GM12872 (cell line): Measurements from ENCODE around the gene FFAR3.

Source experiments
- TF ChIP-seq, protein P1 (sequence below): IDR thresholded peaks from 3 replicates; pipeline ENCODE4 v1.5.1; 2011; ENCODE audit warnings: low read depth, mild to moderate bottlenecking, low read length, moderate library complexity; ENCODE audit not compliant: insufficient read depth

Gene FFAR3

DNA sequence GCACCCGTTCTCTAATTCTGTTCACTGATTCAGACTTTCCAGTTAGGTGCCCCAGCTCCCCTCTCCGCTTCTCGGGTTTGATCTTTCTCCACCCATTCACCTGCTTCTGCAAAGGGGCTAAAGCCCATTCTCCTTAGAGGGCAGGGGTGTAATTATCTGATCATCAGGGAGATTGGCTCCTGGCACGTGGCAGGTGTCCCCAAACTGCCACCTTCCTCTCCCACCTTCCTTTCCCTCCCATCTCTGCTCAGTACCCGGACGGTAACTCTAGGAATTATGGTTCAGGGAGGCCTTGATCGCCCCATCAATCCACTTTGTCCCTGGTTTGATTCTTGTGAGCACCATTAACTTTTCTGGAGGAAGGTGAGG is 10.3 kb upstream of the FFAR3 start:
- TF ChIP-seq, protein P1, sequence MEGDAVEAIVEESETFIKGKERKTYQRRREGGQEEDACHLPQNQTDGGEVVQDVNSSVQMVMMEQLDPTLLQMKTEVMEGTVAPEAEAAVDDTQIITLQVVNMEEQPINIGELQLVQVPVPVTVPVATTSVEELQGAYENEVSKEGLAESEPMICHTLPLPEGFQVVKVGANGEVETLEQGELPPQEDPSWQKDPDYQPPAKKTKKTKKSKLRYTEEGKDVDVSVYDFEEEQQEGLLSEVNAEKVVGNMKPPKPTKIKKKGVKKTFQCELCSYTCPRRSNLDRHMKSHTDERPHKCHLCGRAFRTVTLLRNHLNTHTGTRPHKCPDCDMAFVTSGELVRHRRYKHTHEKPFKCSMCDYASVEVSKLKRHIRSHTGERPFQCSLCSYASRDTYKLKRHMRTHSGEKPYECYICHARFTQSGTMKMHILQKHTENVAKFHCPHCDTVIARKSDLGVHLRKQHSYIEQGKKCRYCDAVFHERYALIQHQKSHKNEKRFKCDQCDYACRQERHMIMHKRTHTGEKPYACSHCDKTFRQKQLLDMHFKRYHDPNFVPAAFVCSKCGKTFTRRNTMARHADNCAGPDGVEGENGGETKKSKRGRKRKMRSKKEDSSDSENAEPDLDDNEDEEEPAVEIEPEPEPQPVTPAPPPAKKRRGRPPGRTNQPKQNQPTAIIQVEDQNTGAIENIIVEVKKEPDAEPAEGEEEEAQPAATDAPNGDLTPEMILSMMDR: no peak

DNA sequence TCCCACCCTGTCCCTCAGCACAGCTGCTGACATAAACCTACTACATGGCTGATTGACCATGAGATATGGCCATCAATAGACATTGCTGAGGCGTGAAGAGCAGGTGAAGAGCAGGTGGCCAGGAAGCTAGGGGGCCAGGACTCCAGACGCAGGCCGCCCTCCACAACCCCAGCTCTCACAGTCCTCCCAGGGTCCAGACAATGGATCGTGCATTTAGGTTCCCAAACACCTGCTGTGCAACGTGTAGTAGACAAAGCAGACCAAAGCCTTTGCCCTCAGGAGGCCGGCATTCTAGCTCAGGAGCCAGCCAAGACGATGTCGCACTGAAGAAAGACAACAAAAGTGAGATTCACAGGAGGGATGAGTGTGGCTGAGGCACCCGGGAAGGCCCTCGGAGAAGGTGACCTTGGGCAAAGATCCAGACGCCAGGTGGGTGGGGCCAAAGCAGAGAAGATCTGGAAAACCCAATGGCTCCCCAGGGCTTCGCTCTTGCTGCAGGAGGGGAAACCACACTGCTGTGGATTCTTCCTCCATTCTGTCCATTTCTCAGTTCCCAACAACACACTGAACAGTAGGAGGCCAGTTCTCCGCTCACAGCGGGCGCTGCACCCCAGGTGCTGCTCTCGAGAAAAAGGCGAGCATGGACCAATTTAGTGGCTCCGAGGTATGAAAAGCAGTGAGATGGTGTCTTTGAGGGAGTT is 9.2 kb upstream of the FFAR3 start:
- TF ChIP-seq, protein P1: no peak

DNA sequence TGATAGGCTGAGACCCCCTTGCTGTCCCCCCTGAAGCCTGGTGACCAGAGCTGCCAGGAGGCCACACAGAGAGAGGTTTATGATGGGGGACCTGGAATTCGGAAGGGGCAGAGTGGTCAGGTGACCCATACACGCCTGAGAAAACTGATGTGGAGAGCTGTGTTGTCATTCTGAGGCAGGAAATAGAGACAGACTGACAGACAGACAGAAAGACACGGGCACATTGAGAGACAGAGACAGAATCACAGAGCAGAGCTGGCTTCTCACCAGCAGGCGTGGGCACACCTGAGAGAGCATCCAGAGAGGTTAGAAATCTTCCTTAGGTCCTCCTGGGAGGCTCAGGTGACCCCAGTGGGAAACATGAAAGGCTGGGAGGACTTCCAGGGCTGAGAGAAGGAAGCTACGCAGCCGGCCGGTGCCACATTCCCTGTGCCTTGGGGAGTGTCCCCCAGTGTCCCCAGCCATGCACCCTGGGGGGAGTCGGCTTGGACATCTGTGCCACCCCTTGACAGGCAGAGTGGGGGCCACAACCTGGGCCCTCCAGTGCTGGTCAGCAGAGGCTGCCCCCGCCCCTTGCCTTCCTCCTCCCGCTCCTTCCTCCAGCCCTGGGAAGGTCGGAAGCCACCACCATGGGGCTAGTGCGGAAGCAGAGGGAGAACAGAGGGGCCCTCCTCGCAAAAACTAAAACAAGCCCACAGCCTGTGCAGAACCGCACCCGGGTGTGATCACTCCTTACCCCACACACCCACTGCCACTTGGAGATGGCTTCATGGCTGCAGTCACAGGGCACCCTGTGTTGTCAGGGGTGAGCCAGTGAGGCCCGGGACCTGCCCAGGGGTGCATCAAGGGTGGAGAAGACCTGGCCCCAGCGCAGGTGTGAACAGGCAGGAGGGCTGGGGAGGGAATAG is 8.4 kb upstream of the FFAR3 start:
- TF ChIP-seq, protein P1: no peak

- TF ChIP-seq, protein P1: no peak
Observed at GRCh38 chr19:35350591-35350990, 7.7 kb upstream of the FFAR3 start.

- TF ChIP-seq, protein P1: no peak
Observed at GRCh38 chr19:35351411-35352176, 6.7 kb upstream of the FFAR3 start.

DNA sequence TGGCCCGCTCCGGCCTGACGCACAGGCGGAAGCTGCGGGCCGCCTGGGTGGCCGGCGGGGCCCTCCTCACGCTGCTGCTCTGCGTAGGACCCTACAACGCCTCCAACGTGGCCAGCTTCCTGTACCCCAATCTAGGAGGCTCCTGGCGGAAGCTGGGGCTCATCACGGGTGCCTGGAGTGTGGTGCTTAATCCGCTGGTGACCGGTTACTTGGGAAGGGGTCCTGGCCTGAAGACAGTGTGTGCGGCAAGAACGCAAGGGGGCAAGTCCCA is 6.1 kb upstream of the FFAR3 start:
- TF ChIP-seq, protein P1: no peak
